HEK293T (cell line): ENCODE measurements around the gene PRKCH.

Source experiments
- BHLHE40 ChIP-seq: fragments of 450-650 bp; IDR thresholded peaks from 2 replicates; pipeline ENCODE4 v1.6.1; 2016; ENCODE audit warnings: mild to moderate bottlenecking, moderate library complexity, borderline replicate concordance
- ELF4 ChIP-seq: fragments of 450-650 bp; IDR thresholded peaks from 2 replicates; pipeline ENCODE4 v1.6.1; 2017; ENCODE audit warnings: antibody characterized with exemption
- FOXA1 ChIP-seq: fragments of 450-650 bp; IDR thresholded peaks from 2 replicates; pipeline ENCODE4 v1.6.1; 2016; ENCODE audit warnings: mild to moderate bottlenecking
- LEF1 ChIP-seq: fragments of 450-650 bp; IDR thresholded peaks from 2 replicates; pipeline ENCODE4 v1.6.1; 2017; ENCODE audit warnings: mild to moderate bottlenecking, borderline replicate concordance
- NFRKB ChIP-seq: fragments of 450-650 bp; IDR thresholded peaks from 2 replicates; pipeline ENCODE4 v1.6.1; 2016; ENCODE audit warnings: mild to moderate bottlenecking, moderate library complexity
- SP1 ChIP-seq: fragments of 450-650 bp; IDR thresholded peaks from 2 replicates; pipeline ENCODE4 v1.6.1; 2017
- SUZ12 ChIP-seq: fragments of 450-650 bp; IDR thresholded peaks from 2 replicates; pipeline ENCODE4 v1.6.1; 2016; ENCODE audit warnings: mild to moderate bottlenecking
- TARDBP ChIP-seq: fragments of 450-650 bp; IDR thresholded peaks from 2 replicates; pipeline ENCODE4 v1.6.1; 2016
- ZNF384 ChIP-seq: fragments of 450-650 bp; IDR thresholded peaks from 2 replicates; pipeline ENCODE4 v1.6.1; 2016

DNA sequence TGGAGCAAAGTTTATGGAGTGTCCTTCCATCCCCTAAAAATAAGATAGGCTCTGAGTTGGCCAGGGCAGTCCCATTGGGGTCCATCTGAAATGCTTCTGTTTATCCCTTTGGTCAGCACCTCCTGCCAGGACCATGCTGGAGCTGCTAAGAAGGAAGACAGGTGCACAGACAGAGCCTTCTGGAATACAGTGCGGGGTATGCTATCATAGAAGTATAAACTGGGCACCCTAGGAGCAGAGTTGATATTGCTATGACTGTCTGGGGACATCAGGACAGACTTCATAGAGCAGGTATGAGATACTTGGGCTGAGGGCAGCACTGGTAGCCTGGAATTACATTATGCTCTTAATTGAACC is 203.5 kb downstream of the PRKCH start:
- TF ChIP-seq LEF1 (no peak), SUZ12 (no peak), SP1 (no peak), TARDBP (no peak), ZNF384 (no peak), ELF4 (no peak), BHLHE40 (no peak), FOXA1 (no peak), NFRKB (no peak)
